Right cardiac atrium (tissue), 5 donors: Measurements from ENCODE around the gene PEMT. TPM values are rescaled to one million over a fixed set of nuclear protein-coding genes. Genes with fewer than 3 reads are reported as not detected.

ENCODE experiments used
- ATAC-seq, 2 donors: fragments of 200-7000 bp; cut with Tn5 transposase; one replicate each; pipeline versions ENCODE4 v1.8.0 to v1.9.1; 2020; ENCODE audit warnings: moderate library complexity in 2 of 2, mild to moderate bottlenecking in 1 of 2
- DNase-seq, 3 donors: peaks; one replicate each; pipeline ENCODE4 v3.0.0-alpha.2; 2020
- H3K27ac ChIP-seq: one replicate; pipeline ENCODE4 v1.5.1; 2013; ENCODE audit warnings: mild to moderate bottlenecking, low read length, control low read depth, moderate library complexity
- H3K27me3 ChIP-seq: one replicate; pipeline ENCODE4 v1.6.1; 2013; ENCODE audit not compliant: control insufficient read depth, insufficient read depth
- H3K4me1 ChIP-seq: one replicate; pipeline ENCODE4 v1.6.1; 2013; ENCODE audit warnings: low read length; ENCODE audit not compliant: control insufficient read depth, insufficient read depth
- H3K4me3 ChIP-seq: one replicate; pipeline ENCODE4 v1.5.1; 2013; ENCODE audit warnings: low read length, control low read depth
- H3K9me3 ChIP-seq: one replicate; pipeline ENCODE4 v1.6.1; 2013; ENCODE audit warnings: low read length; ENCODE audit not compliant: control insufficient read depth
- WGBS: extraction: QIAGEN DNeasy Blood & Tissue Kit; methylation state at CpG from one replicate; pipeline ENCODE4 v1.1.7; 2013; 5-methylcytosine and 5-hydroxymethylcytosine counted together
- intact Hi-C, 4 donors: fragments of 100-400 bp; cut with DNase I; formaldehyde crosslinking; loops; one replicate each; pipeline versions ENCODE4 v1.11.0 to v1.14.0; 2022 to 2023
- polyA plus RNA-seq: library from polyadenylated mRNA; stranded (reverse); fragments of 200-250 nt; gene quantifications from one replicate; pipeline ENCODE4 v1.2.3, GENCODE V29; 2013
- total RNA-seq, 4 donors: library from RNA; stranded (reverse); fragmentation: NEBNext Ultra II Directional; extraction: Animal tissue kit (Norgen Biotek cat#: 25700); gene quantifications; one replicate each; pipeline ENCODE4 v1.2.1, GENCODE V29; 2021
- donor health status: healthy with polysubstance abuse.
- donor health status: DM: no; HTN: yes; CAD: no.
- donor health status: DM: no; HTN: no; CAD: no.
- donor health status: DM: no; HTN: yes; CAD: no; lungs with severe emphysema.
- donor health status: DM: yes; HTN: yes; CAD: no.

Gene PEMT
- total and polyA plus RNA-seq, 5 donors = 18.4 to 28.5 (median 19.6) TPM

DNA sequence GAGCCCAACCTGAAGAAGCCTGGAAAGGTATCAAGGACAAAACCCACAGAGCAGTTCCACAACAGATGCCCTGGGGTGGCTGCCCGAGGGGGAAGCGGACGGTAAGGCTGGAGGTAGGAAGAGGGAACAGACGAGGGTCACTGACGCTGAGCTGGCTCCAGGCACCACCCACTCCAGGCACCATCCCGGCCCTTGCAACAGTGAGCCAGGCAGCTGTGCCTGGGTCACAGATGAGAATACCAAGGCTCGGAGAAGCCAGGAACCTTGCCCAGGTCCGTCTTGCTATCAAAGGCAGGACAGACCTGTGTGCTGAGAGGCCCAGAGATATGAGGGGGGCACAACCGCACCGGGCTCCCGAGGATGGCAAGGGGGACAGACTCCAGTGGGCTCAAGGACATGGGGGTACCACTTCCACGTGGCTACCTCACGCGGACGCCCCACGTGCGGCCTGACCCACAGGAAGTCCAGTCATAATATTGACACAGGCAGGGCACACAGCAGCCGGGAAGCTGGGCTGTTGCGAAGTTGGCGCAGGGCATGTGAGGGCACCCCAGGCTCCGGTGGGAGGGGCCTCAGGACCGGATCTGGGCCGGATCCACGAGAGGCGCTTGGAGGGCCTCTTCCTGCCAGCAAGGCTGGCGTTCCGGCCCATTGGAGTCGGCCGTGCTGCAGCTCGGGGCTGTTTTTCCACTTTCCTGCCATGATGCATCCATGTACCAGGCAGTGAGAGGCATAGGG is 29.9 kb downstream of the PEMT start:
- Histone ChIP-seq H3K27ac (peak overlapping the region; percentile 64), H3K27me3 (no peaks in the 10 kb centered on the region), H3K9me3 (no peaks in the 10 kb centered on the region), H3K4me1 (peaks cover 13% of the 10 kb centered on the region), H3K4me3 (no peak overlapping the region)
- intact Hi-C loops = no loop called here
- ATAC-seq (peak; percentile 50 to 78), DNase-seq (peak; percentile 76 to 87 (median 87))
- WGBS = 66% methylated on average over 30 of the region's 30 CpGs

DNA sequence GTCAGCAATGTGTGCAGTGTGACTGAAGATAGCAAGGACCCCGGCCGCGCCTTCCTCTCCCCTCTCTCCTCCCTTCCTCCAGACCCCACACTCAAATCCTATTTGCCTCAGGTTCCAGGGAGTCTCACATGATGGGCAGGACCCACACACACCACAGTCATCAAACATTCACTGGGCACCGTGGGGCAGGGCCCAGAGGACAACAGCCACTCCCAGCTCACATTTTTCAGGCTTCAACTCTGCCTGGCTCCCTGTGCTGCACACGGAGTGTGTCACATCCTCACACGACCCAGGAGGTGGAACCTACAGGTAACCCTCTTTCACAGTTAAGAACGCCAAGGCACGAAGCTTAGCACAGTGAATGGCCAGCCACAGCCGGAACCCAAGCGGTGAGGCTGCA is 30.5 kb downstream of the PEMT start:
- H3K27me3 ChIP-seq = no peaks in the 10 kb centered on the region
- ATAC-seq (no peak), DNase-seq (no peak)
- H3K4me3 ChIP-seq = no peak overlapping the region
- intact Hi-C loops = no loop called here
- peaks cover 8% of the 10 kb centered on the region for H3K4me1 ChIP-seq
- 89% methylated on average over 10 of the region's 10 CpGs for WGBS
- H3K27ac ChIP-seq = no peak overlapping the region
- no peaks in the 10 kb centered on the region for H3K9me3 ChIP-seq

DNA sequence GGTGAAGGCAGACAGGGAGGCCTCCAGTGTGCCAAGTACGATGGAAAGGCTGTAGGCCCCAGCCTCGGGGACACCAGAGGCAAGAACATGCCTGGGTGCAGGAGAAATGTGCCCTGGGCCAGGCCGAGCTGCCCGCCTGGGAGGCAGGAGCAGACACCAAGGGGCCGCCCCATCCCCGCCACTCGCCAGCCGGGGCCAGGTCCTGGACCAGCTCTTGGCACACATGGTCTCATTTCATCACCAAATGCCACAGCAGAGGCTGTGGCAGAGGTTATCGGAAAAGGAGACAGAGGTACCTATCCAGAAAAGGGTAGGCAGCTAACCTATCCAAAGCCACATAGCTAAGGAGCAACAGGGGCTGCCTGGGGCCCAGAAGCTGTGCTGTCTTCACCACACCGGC is 31.3 kb downstream of the PEMT start:
- intact Hi-C loops = no loop called here
- DNase-seq (no peak), ATAC-seq (no peak)
- H3K27ac ChIP-seq = no peak overlapping the region
- 92% methylated on average over 10 of the region's 10 CpGs for WGBS
- H3K9me3 ChIP-seq = no peaks in the 10 kb centered on the region
- peaks cover 5% of the 10 kb centered on the region for H3K4me1 ChIP-seq
- no peaks in the 10 kb centered on the region for H3K27me3 ChIP-seq
- no peak overlapping the region for H3K4me3 ChIP-seq

DNA sequence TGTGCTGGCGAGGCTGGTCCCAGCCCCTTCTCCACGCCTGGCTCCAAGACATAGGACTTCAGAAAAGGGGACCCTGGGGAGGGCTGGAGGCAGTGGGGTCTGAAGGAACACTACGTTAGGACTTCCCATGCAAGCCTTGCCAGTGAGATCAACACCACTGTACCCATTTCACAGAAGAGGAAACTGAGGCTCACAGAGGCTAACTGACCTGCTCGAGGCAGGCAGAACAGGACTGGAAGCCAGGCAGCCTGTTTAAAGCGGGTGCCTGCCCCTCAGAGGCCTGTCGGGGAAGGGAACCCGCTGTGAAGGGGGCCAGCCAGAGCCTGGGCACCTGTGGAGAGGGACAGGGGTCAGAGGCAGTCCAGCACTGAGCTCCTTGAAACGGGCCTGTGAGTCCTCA is 32.3 kb downstream of the PEMT start:
- no peak for ATAC-seq
- intact Hi-C loops = no loop called here
- Histone ChIP-seq H3K27me3 (no peaks in the 10 kb centered on the region), H3K9me3 (no peaks in the 10 kb centered on the region), H3K4me1 (peaks cover 5% of the 10 kb centered on the region), H3K27ac (no peak overlapping the region), H3K4me3 (no peak overlapping the region)
- no peak for DNase-seq
- 88% methylated on average over 8 of the region's 8 CpGs for WGBS

DNA sequence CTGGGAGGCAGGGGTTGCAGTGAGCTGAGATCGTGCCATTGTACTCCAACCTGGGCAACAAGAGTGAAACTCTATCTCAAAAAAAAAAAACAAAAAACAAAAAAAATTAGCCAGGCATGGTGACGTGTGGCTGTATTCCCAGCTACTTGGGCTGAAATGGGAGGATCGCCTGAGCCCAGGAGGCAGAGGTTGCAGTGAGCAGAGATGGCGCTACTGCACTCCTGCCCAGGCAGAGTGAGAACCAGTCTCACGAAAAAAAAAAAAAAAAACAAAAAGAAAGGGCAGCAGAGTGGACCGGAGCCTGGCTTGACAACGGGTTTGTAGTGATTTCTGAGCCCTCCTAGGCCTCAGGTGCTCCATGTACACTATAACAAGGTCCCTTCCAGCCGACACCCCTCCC is 33.1 kb downstream of the PEMT start:
- H3K27me3 ChIP-seq = no peaks in the 10 kb centered on the region
- WGBS = 91% methylated on average over 8 of the region's 8 CpGs
- ATAC-seq = no peak

DNA sequence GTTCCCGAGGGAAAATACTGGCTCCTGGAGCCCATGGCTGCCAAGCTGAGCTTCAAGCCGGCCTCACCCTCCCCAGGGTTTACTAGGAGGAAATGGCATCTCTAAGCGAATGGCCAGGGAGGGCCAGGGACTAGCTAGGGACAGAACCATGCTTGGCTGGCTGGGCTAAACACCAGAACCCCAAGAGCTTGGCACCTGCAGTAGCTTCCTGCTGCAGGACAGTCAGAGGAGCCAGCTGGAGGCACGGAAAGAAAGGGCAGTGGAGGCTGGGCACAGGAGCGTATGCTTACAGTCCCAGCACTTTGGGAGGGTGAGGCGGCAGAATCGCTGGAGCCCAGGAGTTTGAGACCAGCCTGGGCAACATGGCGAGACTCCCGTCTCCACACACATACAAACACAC is 33.7 kb downstream of the PEMT start:
- Histone ChIP-seq H3K9me3 (no peaks in the 10 kb centered on the region), H3K27ac (no peak overlapping the region), H3K4me3 (no peak overlapping the region), H3K4me1 (peaks cover 8% of the 10 kb centered on the region), H3K27me3 (no peaks in the 10 kb centered on the region)
- intact Hi-C loops = no loop called here
- DNase-seq = peak in 1 of 3 donors; percentile 41
- ATAC-seq = no peak
- WGBS = 81% methylated on average over 9 of the region's 9 CpGs

More for the DNA sequence above, 33.1 kb downstream of the PEMT start:
- H3K9me3 ChIP-seq = no peaks in the 10 kb centered on the region
- peaks cover 5% of the 10 kb centered on the region for H3K4me1 ChIP-seq
- H3K27ac ChIP-seq = no peak overlapping the region
- H3K4me3 ChIP-seq = no peak overlapping the region
- intact Hi-C loops = no loop called here
- peak in 1 of 3 donors; percentile 6 for DNase-seq

DNA sequence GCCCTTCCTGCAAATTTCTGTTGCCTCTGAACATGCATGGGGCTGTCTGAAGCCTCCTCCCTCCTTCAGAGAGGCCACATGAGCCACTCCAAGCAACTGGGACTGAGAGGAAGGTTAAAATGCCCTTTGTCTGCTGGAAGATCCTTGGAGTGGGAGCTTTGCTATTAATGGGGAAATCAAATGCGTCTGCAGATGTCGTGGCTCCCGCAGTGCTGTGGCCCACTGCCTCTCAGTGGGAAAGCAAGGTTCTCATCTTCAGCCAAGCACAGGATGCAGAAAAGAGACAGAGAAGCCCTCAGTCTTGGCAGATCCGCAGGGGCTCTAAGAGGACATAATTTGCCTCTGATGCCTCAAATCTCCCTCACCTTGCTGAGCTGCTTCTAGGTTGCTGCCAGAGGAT is 34.8 kb downstream of the PEMT start:
- H3K27ac ChIP-seq = no peak overlapping the region
- H3K27me3 ChIP-seq = no peaks in the 10 kb centered on the region
- intact Hi-C loops = no loop called here
- ATAC-seq (no peak), DNase-seq (peak in 1 of 3 donors; percentile 20)
- H3K4me3 ChIP-seq = no peak overlapping the region
- peaks cover 8% of the 10 kb centered on the region for H3K4me1 ChIP-seq
- H3K9me3 ChIP-seq = no peaks in the 10 kb centered on the region
- 87% methylated on average over 4 of the region's 4 CpGs for WGBS

DNA sequence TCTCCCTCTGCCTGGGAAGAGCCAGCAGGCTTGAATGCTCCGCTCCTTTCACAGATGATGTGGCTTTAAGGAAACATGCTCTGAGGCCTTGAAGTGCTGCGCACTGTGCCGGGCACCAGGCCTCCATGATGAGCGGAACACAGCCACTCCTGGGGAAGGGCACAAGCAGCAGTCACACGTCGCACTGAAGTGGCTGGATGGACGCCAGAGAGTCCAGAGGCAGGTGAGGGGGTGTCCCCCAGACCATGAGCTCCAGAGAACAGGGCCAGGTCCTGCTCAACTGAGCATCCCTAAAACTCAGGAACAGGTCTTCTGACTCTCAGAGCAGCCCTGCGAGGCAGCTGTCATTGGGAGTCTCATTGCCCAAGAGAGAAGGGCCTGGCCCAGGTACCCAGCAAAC is 35.6 kb downstream of the PEMT start:
- Histone ChIP-seq H3K4me3 (no peak overlapping the region), H3K9me3 (no peaks in the 10 kb centered on the region), H3K27ac (no peak overlapping the region), H3K27me3 (no peaks in the 10 kb centered on the region), H3K4me1 (peaks cover 8% of the 10 kb centered on the region)
- DNase-seq = peak in 1 of 3 donors; percentile 40
- no peak for ATAC-seq
- WGBS = 86% methylated on average over 8 of the region's 8 CpGs
- intact Hi-C loops = no loop called here

DNA sequence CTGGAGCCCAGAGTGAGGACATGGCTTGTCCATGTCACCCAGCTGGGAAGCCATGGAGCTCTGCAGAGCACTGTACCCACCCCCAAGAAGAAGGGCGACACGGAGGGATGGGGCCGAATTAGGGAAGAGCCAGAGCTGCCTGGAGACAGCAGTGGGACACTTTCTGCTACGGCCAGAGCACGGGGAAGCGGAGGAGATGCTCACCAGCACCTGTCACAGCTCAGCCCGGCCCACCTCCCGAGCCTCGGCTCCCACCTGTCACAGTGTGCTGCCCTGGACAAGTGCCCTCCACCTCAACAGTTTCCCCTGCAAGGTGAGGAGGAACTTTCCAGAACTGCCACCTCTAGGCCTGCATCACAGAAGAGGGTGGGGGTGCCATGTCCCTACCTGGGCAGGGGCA is 36.4 kb downstream of the PEMT start:
- Histone ChIP-seq H3K4me3 (no peak overlapping the region), H3K9me3 (no peaks in the 10 kb centered on the region), H3K27ac (no peak overlapping the region), H3K27me3 (no peaks in the 10 kb centered on the region), H3K4me1 (peaks cover 8% of the 10 kb centered on the region)
- WGBS = 94% methylated on average over 9 of the region's 9 CpGs
- DNase-seq (peak in 1 of 3 donors; percentile 32), ATAC-seq (no peak)
- intact Hi-C loops = no loop called here

DNA sequence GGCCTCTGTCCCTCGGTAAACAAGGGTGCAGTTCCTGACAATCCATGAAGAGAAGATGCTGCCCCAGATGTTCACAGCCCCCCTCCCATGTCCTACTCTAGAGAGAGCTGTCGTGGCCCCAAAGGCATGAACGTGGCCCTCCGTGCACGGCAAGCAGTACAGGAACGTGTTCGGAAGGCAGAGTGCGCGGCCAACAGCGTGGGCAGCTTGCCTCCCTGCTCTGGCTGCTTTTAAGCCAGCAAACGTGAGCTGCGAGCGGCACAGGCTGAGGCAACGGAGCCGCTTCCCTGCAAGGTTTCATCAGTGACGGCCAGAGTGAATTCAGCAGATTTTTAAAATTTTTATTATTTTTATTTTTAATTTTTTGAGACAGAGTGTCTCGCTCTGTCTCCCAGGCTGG is 37.2 kb downstream of the PEMT start:
- ATAC-seq = no peak
- Histone ChIP-seq H3K4me3 (no peak overlapping the region), H3K27me3 (no peaks in the 10 kb centered on the region), H3K27ac (no peak overlapping the region), H3K9me3 (no peaks in the 10 kb centered on the region), H3K4me1 (peaks cover 8% of the 10 kb centered on the region)
- intact Hi-C loops = no loop called here
- WGBS = 93% methylated on average over 17 of the region's 17 CpGs
- DNase-seq = peak in 1 of 3 donors; percentile 54

DNA sequence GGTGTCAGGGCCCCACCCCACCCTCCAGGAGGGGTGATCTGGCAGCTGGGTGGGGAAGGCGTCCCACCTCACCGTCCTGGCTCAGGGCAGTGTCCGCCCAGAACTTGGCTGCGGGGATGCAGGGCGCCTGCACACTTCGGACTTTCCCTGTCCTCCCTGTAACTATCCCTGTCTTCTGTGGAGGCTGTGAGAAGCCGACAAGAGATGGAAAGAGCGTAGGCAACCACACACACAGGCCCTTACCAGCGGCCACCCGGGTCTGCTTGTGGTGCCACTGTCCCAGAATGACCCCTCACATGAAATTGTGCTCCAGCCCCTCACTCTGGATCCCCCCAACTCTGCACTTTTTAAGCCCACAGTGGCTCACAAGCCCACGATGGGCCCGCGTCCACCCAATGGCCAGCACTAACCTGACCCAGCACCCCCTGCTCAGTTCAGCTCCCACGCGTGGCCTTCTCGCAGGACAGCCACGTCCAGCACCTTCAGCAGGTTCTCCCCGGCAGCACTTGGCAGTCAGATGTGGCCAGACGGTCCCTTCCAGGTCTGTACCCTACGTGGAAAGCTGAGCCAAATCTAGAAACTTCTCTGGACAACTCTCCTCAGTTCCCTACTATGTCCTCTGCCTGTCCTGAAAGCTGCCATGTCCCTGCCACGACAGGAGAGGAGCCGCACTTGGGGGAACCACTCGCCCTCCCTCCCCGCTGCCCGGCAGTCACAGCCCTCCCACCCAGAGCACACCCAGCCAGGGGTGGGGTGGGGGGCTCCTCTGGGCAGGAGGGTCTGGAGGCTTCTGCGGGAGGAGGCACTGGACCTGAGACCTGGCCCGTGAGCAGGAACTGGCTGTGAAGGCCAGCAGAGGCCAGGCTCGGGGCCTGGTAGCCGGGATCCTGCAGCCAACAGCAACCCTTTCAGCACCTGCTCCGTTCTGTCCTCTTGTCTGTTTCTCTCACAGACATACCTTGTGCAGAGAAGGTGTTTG is 38.0 kb downstream of the PEMT start:
- Histone ChIP-seq H3K27ac (peak overlapping the region; percentile 84), H3K27me3 (no peaks in the 10 kb centered on the region), H3K4me3 (no peak overlapping the region), H3K4me1 (peaks cover 8% of the 10 kb centered on the region), H3K9me3 (no peaks in the 10 kb centered on the region)
- intact Hi-C loops = no loop called here
- 80% methylated on average over 30 of the region's 30 CpGs for WGBS
- ATAC-seq (no peak), DNase-seq (peak in 2 of 3 donors; percentile 12 to 59)
